Measurements from ENCODE around the gene TDRD9.
"Not testable (repeated sequence)": the region's sequence is repeated elsewhere in the genome, so short reads cannot be mapped to it uniquely, and the experiment has no call there.

The TDRD9 gene, protein sequence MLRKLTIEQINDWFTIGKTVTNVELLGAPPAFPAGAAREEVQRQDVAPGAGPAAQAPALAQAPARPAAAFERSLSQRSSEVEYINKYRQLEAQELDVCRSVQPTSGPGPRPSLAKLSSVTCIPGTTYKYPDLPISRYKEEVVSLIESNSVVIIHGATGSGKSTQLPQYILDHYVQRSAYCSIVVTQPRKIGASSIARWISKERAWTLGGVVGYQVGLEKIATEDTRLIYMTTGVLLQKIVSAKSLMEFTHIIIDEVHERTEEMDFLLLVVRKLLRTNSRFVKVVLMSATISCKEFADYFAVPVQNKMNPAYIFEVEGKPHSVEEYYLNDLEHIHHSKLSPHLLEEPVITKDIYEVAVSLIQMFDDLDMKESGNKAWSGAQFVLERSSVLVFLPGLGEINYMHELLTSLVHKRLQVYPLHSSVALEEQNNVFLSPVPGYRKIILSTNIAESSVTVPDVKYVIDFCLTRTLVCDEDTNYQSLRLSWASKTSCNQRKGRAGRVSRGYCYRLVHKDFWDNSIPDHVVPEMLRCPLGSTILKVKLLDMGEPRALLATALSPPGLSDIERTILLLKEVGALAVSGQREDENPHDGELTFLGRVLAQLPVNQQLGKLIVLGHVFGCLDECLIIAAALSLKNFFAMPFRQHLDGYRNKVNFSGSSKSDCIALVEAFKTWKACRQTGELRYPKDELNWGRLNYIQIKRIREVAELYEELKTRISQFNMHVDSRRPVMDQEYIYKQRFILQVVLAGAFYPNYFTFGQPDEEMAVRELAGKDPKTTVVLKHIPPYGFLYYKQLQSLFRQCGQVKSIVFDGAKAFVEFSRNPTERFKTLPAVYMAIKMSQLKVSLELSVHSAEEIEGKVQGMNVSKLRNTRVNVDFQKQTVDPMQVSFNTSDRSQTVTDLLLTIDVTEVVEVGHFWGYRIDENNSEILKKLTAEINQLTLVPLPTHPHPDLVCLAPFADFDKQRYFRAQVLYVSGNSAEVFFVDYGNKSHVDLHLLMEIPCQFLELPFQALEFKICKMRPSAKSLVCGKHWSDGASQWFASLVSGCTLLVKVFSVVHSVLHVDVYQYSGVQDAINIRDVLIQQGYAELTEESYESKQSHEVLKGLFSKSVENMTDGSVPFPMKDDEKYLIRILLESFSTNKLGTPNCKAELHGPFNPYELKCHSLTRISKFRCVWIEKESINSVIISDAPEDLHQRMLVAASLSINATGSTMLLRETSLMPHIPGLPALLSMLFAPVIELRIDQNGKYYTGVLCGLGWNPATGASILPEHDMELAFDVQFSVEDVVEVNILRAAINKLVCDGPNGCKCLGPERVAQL (N-terminal part only)

DNA sequence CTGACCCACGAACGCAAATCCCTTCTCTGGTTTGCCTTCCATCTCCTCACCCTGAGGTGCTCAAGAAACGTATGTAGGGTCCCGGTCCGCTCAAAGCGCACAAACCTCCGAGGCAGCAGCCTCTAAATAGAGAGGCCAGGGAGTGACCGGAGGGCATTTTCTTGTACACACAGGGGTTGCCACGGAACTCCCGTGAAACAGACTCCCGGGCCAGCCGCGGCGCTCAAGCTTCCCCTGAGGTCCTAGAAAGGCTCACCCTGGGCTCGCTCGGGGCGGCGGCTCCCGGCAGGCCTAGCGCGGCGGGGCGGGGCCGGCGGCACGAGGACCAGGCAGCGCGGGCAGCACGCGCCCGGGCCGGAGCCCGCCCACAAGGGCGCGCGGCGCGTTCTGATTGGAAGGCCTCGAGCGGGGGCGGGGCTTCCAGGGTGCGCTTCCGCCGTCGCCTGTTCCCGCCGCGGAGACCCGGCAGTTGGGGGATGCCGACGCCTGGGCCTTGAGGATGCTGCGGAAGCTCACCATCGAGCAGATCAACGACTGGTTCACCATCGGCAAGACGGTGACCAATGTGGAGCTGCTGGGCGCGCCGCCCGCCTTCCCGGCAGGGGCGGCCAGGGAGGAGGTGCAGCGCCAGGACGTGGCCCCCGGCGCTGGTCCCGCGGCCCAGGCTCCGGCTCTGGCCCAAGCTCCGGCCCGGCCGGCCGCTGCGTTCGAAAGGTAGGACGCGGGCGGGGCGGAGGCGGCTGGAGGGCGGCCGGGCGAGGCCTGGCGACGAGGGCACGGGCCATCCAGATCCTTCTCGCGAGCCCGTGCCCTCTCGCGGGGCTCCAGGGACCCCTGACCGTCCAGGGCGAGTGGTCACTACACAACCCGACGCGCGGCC is at the start of gene TDRD9:
Gene TDRD9 (plus strand): TSS at position 446 of the 880 bp plus-strand sequence. CDS start 54 bp downstream, at position 500.
- DNase-seq = no peak

DNA sequence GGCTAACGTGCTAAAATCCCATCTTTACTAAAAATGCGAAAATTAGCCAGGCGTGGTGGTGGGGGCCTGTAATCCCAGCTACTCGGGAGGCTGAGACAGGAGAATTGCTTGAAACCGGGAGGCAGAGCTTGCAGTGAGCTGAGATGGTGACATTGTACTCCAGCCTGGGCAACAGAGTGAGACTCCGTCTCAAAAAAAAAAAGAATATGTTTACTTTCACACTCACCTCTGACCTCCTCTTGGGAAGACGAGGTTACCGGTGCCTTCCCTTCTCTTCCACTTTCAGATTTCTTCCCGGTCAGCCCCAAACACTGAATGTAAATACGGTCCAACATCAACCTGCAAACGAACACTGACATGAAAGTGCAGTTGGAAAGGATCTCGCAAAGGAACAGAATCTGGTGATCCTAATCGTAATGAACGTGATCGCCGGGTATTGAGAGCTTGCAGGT is 49.1 kb upstream of the TDRD9 start:
- no peak for DNase-seq

DNA sequence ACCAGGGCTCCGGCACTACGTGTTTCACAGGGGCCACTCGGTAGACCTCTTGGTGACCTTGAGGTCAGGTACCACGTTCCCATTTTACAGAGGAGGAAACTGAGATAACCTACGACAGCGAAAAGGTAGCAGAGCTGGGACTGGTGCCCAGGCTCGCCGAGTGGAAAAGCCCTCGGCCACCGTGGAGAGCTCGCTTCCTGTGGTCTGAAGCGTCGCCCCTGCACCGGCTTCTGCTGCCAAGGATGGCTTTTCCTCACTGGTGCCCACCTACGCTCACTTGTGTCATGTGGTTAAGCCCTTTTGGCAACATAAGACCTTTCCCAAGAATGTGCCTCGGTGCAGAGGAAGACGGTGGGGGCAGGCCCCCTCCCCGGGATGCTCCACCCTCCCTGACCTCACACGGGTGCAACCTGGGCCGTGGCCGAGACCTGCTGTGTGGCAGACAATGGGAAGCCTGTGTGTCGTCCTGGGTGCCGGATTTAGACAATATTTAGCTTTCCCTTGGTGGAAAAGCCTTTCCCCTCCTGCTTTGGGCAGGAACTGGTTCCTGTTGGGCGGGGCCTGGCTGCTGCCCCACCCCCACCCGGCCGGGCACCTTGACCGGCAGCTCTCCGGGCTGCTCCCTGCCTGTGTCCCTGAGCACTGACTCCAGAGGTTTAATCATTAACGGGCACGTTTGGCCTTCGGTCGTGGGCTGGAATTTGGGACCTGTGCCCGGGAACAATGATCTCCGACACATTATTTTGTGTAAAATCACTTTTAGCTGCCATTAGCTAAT is 48.5 kb upstream of the TDRD9 start:
- peak; percentile 74 for DNase-seq

DNA sequence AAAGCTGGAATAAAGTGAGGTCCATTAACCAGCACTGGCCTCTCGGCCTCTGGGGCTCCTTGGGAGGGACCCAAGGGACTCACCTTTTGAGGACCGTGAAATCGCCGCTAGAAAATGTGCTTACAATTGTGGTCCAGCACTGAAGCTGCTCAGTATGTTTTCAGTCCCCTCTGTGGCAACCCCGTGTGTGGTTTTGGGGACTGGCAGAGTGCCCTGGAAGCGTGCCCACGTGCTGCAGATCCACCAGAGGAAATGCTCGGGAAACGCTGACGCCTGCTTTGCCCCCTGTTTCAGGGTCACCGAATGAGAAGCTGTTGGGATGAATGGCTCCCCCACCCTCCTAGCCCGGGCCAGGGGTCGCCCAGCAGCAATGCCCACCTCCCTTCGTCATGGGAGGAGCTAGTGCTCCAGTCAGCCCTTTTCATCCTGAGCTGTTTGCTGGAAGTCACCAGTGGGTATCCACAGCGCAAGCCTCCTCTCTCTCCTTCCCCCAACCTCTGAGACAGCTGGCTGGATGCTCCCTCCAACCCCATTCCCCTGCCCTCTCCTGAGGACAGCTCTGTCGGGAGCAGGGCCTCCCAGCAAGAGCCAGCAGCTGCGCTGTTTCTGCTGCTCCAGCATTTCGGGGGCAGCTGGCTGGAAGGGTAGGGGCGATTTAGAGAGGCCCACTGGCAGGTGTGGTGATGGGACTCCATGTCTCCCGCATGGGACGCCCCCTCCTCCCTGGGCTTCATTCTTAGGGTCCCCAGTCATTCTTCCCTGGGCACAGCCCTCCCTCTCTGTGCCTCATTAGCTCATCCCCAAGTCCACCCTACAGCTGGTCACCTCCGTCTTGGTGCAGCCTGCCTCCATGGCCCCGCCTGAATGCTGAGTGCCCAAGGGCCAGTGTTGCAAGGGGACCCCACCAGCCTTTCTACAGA is 47.6 kb upstream of the TDRD9 start:
- peak; percentile 87 for DNase-seq

DNA sequence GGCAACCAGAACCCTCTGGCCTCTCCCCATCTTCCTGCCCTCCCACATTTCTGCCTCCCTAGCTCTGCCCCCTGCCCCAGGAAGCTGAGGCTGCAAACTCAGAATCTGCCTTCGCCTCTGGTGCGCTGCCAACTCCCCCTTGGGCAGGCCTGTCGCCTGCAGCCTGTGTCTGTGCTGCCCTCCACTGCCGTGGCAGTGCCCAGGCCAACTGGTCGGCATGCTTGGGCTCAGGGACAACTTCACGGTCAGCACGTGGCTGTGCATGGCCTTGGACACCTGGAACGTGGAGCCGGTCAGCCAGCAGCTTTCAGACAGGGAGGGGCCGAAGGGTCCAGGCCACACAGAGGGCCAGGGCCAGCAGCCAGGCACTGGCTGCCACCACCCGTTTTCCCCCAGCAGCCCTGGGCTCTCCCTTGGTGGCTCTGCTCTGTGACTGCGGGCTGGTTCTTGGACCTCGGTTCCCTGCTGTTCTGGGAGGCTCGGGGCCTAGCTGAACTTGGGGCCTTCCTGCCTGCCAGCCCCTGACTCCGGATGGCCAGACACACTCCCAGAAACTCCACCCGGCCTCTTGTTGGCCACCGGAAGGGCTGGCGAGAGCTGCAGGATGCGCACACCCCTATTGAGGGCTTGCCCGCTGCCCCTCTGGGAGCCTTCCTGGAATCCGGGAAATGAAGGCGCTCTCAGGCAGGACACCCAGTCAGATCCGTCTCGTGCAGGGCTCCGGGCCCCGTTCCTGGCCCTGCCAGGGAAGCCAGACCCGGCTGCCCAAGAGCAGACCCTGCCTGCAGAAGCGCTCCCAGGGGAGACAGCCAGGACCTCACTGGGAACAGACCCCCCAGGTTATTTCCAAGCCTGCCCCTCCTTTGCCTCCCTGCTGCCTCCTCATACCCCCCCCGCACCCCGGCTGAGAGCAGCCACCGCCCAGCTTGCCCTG is 46.7 kb upstream of the TDRD9 start:
- no peak for DNase-seq

DNA sequence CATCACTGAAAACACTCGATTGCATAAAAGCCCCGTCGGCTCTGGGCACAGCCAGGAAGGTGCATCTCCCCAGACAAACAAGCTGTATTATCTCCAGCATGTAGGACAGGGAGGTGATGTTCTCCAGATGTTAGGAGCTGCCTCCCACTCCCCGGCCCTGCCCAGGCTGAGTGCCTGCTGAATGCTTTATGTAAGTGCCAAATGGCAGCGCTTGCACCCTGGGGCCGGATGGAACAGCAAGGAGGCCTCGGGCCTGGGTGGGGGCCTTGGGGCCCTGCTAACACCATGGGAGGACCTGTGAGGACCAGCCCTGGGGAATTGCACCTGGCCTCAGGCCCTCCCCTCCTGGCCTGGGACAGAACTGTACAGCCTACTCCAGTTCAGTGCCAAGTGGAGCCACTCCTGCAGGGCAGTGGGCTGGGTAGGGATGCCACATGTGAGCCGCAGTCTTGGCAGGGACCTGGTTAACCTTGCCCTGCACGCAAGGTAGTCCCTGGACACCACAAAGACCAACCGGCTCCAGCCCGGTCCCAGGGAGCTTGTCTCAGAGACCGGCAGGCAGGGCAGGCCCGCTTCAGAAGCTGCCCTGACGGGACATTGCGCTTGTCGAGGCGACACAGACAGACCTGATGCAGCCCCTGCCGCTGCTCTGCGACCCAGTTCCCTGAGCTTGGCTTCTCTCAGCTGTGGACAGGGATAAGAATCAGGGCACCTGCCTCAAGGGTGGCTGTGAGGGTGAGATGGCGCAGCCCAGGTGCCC is 45.6 kb upstream of the TDRD9 start:
- DNase-seq = no peak

DNA sequence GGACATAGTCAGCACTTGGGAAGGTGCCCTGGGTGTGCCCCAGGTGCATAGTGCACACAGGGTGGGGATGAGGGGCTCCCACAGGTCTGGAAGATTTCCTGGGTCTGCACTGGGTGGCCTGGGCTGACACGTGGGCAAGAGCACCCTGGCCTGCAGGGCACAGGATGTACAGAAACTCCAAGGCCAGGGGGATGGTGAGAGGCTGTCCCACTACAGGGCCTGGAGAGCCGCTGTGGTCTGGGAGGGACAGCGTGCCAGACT is 45.1 kb upstream of the TDRD9 start:
- no peak for DNase-seq

DNA sequence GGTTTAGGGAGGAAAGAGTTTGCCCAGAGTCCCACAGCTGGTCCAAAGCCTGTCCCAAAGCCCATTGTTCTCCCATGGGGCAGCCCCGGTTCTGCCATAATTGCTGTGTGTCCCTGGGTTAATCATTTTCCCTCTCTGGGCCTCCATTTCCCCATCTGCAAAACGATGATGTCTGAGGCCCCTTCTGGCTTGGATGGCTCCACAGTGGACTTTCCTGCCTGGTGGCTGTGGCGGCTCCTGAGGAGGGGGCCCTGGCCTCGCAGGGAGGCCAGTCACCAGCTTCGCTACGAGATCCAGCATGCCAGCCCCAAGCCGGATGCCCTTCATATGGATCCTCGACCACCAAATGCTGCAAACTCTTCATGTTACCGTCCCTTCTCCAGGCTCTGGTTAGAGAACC is 43.4 kb upstream of the TDRD9 start:
- no peak for DNase-seq

DNA sequence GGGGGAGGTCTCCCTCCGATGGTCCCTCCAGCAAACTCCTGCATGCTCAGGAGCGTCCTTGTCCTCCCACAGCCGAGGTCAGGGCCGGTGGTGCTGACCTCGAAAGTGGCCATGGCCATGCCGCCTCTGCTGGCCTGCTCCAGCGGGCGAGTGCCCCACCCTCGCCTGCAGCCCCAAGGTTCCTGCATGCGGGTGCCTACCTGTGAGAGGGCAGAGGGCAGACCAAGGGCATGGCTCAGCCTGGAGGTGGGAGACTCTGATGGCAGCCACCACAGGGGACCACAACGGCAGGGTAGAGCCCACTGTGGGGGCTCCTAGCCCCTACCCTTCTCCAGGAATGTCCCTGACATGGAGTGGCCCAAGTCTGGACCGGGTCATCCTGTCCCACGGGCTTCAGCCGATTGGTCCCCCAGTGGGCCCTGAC is 42.7 kb upstream of the TDRD9 start:
- no peak for DNase-seq

DNA sequence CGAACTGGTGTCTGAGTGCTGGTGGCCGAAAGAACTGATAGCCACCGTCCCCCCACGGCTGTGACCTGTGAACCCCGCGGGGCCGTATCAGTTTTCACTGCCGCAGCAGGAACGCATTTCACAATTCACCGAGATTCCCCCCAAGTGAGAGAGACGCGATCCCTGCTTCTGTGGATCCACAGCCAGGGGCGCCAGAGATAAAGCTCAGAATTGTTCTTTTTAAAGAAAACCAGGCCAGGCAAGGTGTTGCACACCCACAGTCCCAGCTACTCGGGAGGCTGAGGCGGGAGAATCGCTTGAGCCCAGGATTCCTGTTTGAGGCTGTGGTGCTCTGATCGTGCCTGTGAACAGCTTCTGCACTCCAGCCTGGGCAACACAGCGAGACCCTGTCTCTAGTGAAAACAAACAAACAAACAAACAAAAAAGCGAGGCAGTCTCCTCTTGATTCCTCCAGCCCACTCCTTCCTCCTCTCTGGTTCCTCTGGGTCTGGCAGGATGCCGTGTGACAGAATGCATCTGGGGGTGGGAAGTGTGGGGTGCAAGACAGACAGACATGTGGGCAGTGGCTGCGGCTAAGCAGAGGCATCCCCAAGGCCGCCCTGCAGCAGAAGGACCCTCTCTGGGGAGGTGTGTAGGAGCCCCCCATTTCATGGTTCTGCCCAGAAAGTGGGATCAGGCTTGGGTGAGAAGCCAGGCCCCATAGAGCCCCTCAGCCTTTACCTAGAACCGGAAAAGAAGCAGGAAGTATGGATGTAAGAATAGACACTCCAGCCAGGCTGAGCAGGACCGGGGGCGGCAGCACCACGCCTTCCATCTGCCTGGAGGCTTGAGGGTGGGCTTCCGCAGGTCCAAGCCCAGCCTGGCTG is 41.7 kb upstream of the TDRD9 start:
- no peak for DNase-seq

DNA sequence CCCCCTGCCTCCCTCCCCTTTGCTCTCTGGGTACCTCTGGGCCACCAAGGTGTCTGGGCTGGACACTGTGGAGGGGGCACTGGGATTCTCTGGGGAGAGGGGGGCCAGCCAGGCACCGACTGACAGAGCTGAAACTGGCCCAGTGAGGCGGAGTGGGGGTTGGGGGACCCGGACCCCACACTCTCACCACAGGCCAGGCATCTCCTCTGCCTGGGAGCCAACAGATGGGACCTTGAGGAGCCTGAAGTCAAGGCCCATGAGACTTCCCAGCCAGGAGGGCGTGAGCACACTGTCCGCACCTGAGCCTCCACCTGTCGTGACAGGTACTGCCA is 41.1 kb upstream of the TDRD9 start:
- DNase-seq = no peak

DNA sequence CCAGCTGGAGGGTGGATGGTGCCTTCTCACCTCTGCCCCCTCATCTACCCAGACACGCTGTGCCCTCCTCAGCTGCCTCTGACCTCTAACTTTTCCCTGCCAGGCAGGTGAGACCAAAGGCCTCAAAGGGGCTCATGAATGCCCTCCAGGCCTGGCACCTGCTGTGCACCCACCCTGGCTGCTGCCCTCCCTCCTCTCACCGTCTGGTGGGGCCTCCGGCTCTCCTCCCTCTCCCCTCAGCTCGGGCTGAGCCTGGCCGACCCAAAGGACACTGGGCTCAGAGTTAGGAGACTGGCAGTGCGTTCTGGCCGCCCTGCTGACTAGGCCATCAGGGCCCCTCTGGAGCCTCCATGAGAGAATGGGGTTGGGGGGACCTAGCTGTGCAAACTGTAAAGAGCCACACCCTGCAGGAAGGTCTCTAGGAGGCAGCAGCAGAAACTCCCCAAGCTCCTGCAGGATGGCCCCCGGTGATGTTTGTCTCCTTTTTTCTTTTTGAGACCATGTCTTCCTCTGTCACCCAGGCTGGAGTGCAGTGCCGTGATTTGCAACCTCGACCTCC is 40.6 kb upstream of the TDRD9 start:
- no peak for DNase-seq

DNA sequence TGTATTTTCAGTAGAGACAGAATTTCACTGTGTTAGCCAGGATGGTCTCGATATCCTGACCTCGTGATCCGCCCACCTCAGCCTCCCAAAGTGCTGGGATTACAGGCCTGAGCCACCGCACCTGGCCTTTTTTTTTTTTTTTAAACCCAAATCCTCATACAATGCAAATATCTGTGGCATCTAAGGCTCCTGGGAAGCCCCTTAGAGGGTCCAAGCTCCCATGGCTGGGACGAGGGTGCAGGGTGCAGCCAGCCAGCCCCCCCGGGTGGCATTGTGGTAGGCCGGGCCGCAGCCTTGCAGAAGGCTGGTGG is 39.3 kb upstream of the TDRD9 start:
- not testable (repeated sequence) for DNase-seq

DNA sequence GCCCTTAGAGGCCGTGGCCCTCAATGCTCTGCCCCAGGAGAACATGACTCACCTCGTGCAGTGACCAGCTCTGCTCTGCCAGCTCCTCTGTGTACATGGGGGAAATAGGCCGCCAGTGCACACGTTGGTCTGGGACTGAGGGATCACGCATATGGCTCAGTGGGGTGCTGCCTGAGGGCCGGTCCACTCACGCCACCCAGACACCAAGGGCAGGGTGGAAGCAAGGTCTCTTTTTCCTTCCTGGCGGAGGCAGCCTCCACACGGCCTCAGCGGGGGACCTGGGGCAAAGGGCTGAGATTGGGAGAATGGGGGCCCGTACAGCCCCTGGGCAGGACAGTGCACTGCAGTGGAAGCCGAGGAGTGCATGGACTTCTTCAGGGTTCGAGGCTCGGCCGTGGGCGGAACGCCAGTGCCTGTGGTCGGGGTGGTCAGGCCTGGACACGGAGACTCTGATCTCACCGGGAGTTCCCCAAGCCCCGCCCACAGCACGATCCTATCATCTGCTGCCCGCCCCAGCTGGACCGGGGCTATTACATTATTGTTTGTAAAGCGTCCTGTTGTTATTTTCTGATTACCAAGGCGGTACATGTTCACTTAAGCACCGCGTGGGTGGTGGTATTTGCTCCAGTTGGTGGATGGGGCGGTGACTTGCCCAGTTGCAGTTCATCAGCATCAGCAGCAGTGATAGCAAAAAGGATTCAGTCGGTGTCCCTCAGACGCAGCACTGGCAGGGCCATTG is 38.8 kb upstream of the TDRD9 start:
- DNase-seq = no peak

DNA sequence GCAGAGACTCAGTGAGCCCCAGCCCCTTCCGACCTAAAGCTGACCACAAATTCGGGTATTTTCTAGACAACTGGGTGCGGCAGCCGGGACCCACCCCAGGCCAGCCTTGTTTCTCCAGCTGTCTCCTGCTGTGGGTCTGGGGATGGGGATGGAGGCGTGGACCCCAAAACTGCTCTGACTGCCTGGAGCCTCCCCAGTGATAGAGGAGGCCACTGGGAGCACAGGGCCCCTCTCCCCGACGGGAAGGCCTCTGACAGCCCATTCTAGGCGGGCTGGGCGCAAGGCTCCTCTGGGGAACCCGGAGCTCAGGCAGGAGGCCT is 38.2 kb upstream of the TDRD9 start:
- DNase-seq = no peak

DNA sequence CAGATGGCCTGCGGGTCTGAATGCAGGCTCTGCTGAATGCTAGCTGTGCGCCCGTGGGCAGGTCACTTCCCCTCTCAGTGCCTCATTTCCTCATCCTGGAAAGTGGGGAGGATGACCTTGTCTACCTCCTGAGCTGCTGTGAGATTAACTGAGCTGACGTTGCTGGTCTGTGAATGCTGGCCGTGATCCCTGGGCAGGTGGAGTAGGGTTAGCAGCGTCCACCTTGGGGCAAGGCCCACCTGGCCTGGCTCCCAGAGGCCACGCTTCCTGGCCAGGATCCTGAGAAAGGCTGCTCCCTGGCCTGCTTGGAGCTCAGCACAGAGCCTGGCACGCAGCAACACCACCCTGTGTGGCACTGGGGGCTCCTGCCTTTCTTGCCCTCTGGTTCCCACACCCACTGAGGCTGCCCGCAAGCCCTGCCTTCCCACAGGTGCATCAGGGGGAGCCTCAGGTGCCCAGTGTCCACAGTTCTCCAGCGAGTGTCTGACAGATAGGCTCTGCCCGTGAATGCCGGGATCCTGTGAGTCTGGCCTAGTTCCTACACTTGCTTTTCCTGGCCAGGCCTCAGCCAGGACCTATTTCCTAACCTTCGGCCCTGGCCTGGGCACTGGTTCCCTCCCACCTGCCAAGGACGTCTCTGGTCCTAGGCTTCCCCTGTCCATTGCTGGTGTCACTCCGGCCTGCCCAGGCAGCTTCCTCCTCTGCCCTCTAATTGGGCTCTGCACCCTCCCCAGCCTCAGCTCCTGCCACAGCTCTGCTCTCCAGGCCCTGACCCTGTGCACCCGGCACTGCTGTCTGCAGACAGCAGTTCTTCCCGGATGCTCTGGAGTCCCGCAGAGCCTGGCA is 37.2 kb upstream of the TDRD9 start:
- DNase-seq = no peak

Data from DMS79 (cell line).